Ovary (tissue), 9 donors: Measurements from ENCODE around the gene RPLP2. TPM values are rescaled to one million over a fixed set of nuclear protein-coding genes. Genes with fewer than 3 reads are reported as not detected.
A peak's percentile ranks its signal among the peaks of the same experiment; 100 is the strongest.

Experiments
- DNase-seq, 5 donors: peaks; one replicate each; pipeline ENCODE4 v3.0.0-alpha.2; 2019 to 2020
- H3K27ac ChIP-seq, 2 donors: fragments of 200-600 bp; one replicate each; pipeline versions ENCODE4 v1.5.1 to v1.8.0; 2019 to 2022
- H3K27me3 ChIP-seq: fragments of 200-600 bp; one replicate; pipeline ENCODE4 v1.8.0; 2022
- H3K36me3 ChIP-seq: fragments of 200-600 bp; sonication (generic); one replicate; pipeline ENCODE4 v1.5.1; 2019
- H3K4me1 ChIP-seq: one replicate; pipeline ENCODE4 v1.8.1; 2013; ENCODE audit warnings: mild to moderate bottlenecking, moderate library complexity; ENCODE audit not compliant: insufficient read depth
- H3K4me3 ChIP-seq: fragments of 200-600 bp; sonication (generic); one replicate; pipeline ENCODE4 v1.5.1; 2017
- H3K9me3 ChIP-seq, 2 donors: fragments of 200-600 bp in 1 of 2; sonication (generic) in 1 of 2; one replicate each; pipeline versions ENCODE4 v1.5.1 to v1.8.1; 2013 to 2019; ENCODE audit warnings: mild to moderate bottlenecking in 1 of 2, moderate library complexity in 1 of 2
- CTCF ChIP-seq, 3 donors: fragments of 450-650 bp in 2 of 3; fragments of 200-600 bp in 1 of 3; IDR thresholded peaks; one replicate each; pipeline versions ENCODE4 v1.5.1 to v1.8.0; 2016 to 2022; ENCODE audit warnings: antibody characterized with exemption in 3 of 3, mild to moderate bottlenecking in 1 of 3
- EP300 ChIP-seq: sonication (generic); formaldehyde crosslinking; IDR thresholded peaks from one replicate; pipeline ENCODE4 v1.6.1; 2017; ENCODE audit warnings: antibody characterized with exemption
- POLR2A ChIP-seq: fragments of 450-650 bp; IDR thresholded peaks from one replicate; pipeline ENCODE4 v1.6.1; 2017; ENCODE audit warnings: antibody characterized with exemption, mild to moderate bottlenecking, moderate library complexity
- WGBS, 3 donors: extraction: QIAGEN DNeasy Blood & Tissue Kit in 1 of 3; methylation state at CpG; one replicate each; pipeline versions ENCODE4 v1.1.5 to v1.1.7; 2013 to 2017; 5-methylcytosine and 5-hydroxymethylcytosine counted together
- intact Hi-C, 4 donors: fragments of 100-400 bp; cut with DNase I; formaldehyde crosslinking; loops; one replicate each; pipeline versions ENCODE4 v1.11.0 to v1.15.1; 2022 to 2023
- polyA plus RNA-seq, 2 donors: library from polyadenylated mRNA; stranded (reverse); fragments of 200-250 nt in 1 of 2; fragments of 350-450 nt in 1 of 2; fragmentation: Illumina TruSeq in 1 of 2; extraction: RNeasy Lipid Tissue Mini Kit (QIAGEN cat#74804) in 1 of 2; gene quantifications; one replicate each; pipeline ENCODE4 v1.2.3, GENCODE V29; 2013 to 2014
- total RNA-seq, 7 donors: library from RNA; depleted of rRNA in 2 of 7; stranded (reverse); fragments of >200 nt in 2 of 7; fragmentation: NEBNext Ultra II Directional in 3 of 7; extraction: Animal tissue kit (Norgen Biotek cat#: 25700) in 3 of 7; gene quantifications; one replicate each; pipeline versions ENCODE4 v1.1.0 to v1.2.4, GENCODE V29; 2016 to 2023
- donor health status: DM: no; HTN: no; CAD: no; lungs with moderate emphysema.
- donor health status: DM: no; HTN: no; CAD: no.
- donor health status: Bipolar disorder and iron deficiency.
- donor health status: DM: yes; HTN: yes; CAD: no.
- donor health status: DM: no; HTN: no; CAD: no.
- donor health status: DM: yes; HTN: yes; CAD: no.

RPLP2 gene
- total and polyA plus RNA-seq, 9 donors = 237 to 4,238 (median 2,804) TPM

GRCh38 chr11:792873-793272, 16.9 kb upstream of the RPLP2 start:
- intact Hi-C loops = no loop called here
- no peak for DNase-seq
- Histone ChIP-seq H3K27me3 (no peaks in the 10 kb centered on the region), H3K4me3 (no peak overlapping the region), H3K36me3 (no peaks in the 10 kb centered on the region), H3K4me1 (peaks cover 13% of the 10 kb centered on the region), H3K9me3 (no peaks in the 10 kb centered on the region), H3K27ac (no peak overlapping the region)
- TF ChIP-seq EP300 (no peak), POLR2A (no peak), CTCF (IDR thresholded peaks at IDR 0.05) (no peak)
- 88 to 93% (median 93%) methylated on average over 13 of the region's 13 CpGs for WGBS, 3 donors

- Histone ChIP-seq H3K27me3 (no peaks in the 10 kb centered on the region), H3K36me3 (no peaks in the 10 kb centered on the region), H3K4me1 (peaks cover 13% of the 10 kb centered on the region), H3K27ac (no peak overlapping the region), H3K9me3 (no peaks in the 10 kb centered on the region), H3K4me3 (no peak overlapping the region)
- TF ChIP-seq CTCF (IDR thresholded peaks at IDR 0.05) = no peak
- no peak for TF ChIP-seq EP300
- TF ChIP-seq POLR2A = no peak
- intact Hi-C loops = no loop called here
- 80 to 87% (median 84%) methylated on average over 7 of the region's 7 CpGs for WGBS, 3 donors
- DNase-seq = no peak
These were observed 16.2 kb upstream of the RPLP2 start for GRCh38 chr11:793556-793955.

GRCh38 chr11:794013-794765, 15.6 kb upstream of the RPLP2 start:
- no peak for TF ChIP-seq POLR2A
- no peak for TF ChIP-seq EP300
- TF ChIP-seq CTCF (IDR thresholded peaks at IDR 0.05) = no peak
- intact Hi-C loops = no loop called here
- Histone ChIP-seq H3K36me3 (no peaks in the 10 kb centered on the region), H3K27me3 (no peaks in the 10 kb centered on the region), H3K9me3 (no peaks in the 10 kb centered on the region), H3K4me3 (no peak overlapping the region), H3K27ac (no peak overlapping the region), H3K4me1 (peaks cover 13% of the 10 kb centered on the region)
- 76 to 87% (median 76%) methylated on average over 28 to 31 of the region's 31 CpGs for WGBS, 3 donors
- DNase-seq = no peak

- intact Hi-C loops = no loop called here
- TF ChIP-seq EP300 (no peak), POLR2A (no peak), CTCF (IDR thresholded peaks at IDR 0.05) (no peak)
- Histone ChIP-seq H3K27ac (peak overlapping the region; percentile 53 to 73), H3K9me3 (no peaks in the 10 kb centered on the region), H3K27me3 (no peaks in the 10 kb centered on the region), H3K36me3 (no peaks in the 10 kb centered on the region), H3K4me1 (peaks cover 13% of the 10 kb centered on the region), H3K4me3 (peak overlapping the region; percentile 71)
- peak in 3 of 5 donors; percentile 56 to 62 (median 58) for DNase-seq
- WGBS, 3 donors = 36 to 42% (median 40%) methylated on average over 36 to 38 of the region's 38 CpGs
These were observed 14.8 kb upstream of the RPLP2 start for GRCh38 chr11:794766-795633.
